BE2C (cell line): Measurements from ENCODE around the gene ZNF239.
"Not testable (repeated sequence)": the region's sequence is repeated elsewhere in the genome, so short reads cannot be mapped to it uniquely, and the experiment has no call there.

Source experiments
- DNase-seq: peaks from one replicate; pipeline ENCODE4 v3.0.0-alpha.2; 2020
- H3K27me3 ChIP-seq: fragments of 250-450 bp; sonication (Bioruptor Pico); 2 replicates; pipeline ENCODE4 v1.5.1; 2020; ENCODE audit warnings: mild to moderate bottlenecking
- H3K36me3 ChIP-seq: fragments of 250-450 bp; sonication (Bioruptor Pico); 2 replicates; pipeline ENCODE4 v1.5.1; 2020; ENCODE audit warnings: mild to moderate bottlenecking
- H3K4me1 ChIP-seq: fragments of 250-450 bp; sonication (Bioruptor Pico); 2 replicates; pipeline ENCODE4 v1.5.1; 2020
- H3K4me3 ChIP-seq: 2 replicates; pipeline ENCODE4 v1.5.1; 2011; ENCODE audit warnings: low read depth, low read length
- H3K9me3 ChIP-seq: fragments of 250-450 bp; sonication (Bioruptor Pico); 2 replicates; pipeline ENCODE4 v1.5.1; 2020
- TF ChIP-seq, protein P1 (sequence below): IDR thresholded peaks from 2 replicates; pipeline ENCODE4 v1.5.1; 2012; ENCODE audit warnings: mild to moderate bottlenecking, low read depth, low read length

Gene ZNF239

DNA sequence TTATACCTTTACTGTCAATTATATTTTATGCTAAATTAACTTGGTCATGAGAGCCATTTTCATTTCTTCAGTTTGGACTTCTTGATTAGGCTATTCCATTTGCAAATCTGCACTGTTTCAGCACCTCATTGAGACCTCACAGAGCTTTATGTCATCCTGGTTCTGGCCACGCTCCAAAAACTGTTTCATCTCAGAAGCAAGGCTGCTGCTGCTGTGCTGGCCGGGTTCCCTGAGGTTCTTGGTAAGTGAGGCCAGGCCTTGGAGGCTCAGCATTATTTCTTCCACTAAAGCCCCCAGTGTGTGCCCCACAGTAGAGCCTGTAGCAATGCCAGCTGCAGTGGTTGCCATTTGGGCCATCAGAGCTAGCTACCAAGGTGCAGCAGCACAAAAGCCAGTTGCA is 24.0 kb upstream of the ZNF239 start:
- Histone ChIP-seq H3K4me3 (no peak overlapping the region), H3K9me3 (no peaks in the 10 kb centered on the region), H3K36me3 (no peaks in the 10 kb centered on the region), H3K4me1 (no peaks in the 10 kb centered on the region), H3K27me3 (no peaks in the 10 kb centered on the region)
- TF ChIP-seq, protein P1, sequence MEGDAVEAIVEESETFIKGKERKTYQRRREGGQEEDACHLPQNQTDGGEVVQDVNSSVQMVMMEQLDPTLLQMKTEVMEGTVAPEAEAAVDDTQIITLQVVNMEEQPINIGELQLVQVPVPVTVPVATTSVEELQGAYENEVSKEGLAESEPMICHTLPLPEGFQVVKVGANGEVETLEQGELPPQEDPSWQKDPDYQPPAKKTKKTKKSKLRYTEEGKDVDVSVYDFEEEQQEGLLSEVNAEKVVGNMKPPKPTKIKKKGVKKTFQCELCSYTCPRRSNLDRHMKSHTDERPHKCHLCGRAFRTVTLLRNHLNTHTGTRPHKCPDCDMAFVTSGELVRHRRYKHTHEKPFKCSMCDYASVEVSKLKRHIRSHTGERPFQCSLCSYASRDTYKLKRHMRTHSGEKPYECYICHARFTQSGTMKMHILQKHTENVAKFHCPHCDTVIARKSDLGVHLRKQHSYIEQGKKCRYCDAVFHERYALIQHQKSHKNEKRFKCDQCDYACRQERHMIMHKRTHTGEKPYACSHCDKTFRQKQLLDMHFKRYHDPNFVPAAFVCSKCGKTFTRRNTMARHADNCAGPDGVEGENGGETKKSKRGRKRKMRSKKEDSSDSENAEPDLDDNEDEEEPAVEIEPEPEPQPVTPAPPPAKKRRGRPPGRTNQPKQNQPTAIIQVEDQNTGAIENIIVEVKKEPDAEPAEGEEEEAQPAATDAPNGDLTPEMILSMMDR: no peak
- DNase-seq: no peak

DNA sequence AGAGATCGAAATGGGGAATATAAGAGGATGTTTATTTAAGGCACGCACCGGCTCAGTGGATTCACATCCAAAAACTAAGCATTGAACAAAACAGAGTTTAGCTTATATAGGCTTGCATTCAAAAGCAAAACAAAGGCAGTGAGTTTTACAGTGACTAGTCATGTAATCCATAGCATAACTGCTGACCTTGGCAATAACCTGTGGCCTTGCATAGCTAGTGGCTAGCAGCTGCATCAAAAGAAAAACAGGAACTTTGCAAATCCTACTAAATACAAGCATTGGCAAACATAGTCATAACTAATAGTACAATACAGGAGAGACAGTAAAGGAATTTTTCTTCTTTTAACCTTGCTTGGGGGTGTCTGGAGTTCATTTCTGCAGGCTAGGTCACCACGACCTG is 22.1 kb upstream of the ZNF239 start:
- no peaks in the 10 kb centered on the region for H3K27me3 ChIP-seq
- H3K4me3 ChIP-seq: no peak overlapping the region
- TF ChIP-seq, protein P1: no peak
- DNase-seq: no peak
- H3K36me3 ChIP-seq: no peaks in the 10 kb centered on the region
- H3K9me3 ChIP-seq: no peaks in the 10 kb centered on the region
- no peaks in the 10 kb centered on the region for H3K4me1 ChIP-seq

DNA sequence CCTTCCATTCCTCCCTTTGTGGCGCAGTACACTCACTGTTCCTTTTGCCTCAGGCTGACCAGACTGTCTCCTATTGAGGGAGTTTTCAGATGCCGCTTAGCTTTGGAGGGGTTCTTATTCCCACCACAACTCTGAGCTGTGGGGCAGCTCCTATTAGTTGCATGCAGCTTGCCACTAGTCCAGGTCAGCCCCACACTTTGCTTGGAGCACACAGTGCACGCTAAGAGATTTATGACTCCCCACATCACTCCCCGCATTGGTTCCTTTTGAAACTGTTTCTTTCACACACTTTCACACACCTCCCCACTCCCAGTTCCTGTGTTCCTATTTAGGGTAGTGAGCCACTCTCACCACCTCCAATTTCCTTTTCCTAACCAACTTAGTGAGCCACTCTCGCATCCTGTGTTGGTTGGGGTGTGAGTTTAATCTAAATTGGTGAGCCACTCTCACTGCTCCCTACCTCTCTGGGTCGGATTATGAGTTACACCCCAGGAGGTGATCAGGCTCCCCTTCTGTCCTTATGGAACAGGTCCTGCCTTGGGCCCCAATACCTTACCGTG is 21.4 kb upstream of the ZNF239 start:
- no peaks in the 10 kb centered on the region for H3K27me3 ChIP-seq
- no peaks in the 10 kb centered on the region for H3K4me1 ChIP-seq
- H3K9me3 ChIP-seq: no peaks in the 10 kb centered on the region
- DNase-seq: no peak
- TF ChIP-seq, protein P1: no peak
- H3K4me3 ChIP-seq: no peak overlapping the region
- H3K36me3 ChIP-seq: no peaks in the 10 kb centered on the region

DNA sequence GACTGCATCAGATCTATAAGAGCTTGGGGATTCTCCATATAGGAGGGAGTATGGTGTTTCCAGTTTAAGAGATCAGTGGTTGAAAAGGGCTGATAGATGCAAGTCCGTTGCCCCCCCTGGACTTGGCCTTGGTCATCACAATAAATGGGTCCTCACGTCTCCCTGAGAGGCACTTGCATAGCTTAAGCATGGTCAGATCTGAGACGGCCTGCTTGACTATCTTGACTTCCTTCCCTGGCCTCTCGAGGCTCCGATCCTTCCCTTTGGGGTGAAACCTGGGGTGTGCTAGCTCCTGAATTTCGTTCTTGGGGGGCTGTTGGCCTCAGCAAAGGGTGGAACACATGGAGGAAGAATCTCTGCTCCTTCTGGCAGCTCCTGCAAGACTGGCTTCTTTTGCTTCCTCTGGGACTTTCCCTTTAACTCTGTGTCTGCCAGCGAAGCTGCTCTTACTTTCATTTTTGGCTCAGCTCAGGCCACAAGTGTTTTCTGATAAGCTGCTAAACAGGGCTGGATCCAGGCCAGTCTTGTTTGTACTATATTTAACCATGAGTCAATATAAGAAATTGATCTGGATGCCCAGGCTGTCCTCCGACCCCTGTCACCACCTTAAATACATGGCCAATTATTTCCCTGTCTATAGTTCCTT is 20.7 kb upstream of the ZNF239 start:
- Histone ChIP-seq H3K4me3 (no peak overlapping the region), H3K4me1 (no peaks in the 10 kb centered on the region), H3K27me3 (no peaks in the 10 kb centered on the region), H3K9me3 (no peaks in the 10 kb centered on the region), H3K36me3 (no peaks in the 10 kb centered on the region)
- TF ChIP-seq, protein P1: no peak
- no peak for DNase-seq

DNA sequence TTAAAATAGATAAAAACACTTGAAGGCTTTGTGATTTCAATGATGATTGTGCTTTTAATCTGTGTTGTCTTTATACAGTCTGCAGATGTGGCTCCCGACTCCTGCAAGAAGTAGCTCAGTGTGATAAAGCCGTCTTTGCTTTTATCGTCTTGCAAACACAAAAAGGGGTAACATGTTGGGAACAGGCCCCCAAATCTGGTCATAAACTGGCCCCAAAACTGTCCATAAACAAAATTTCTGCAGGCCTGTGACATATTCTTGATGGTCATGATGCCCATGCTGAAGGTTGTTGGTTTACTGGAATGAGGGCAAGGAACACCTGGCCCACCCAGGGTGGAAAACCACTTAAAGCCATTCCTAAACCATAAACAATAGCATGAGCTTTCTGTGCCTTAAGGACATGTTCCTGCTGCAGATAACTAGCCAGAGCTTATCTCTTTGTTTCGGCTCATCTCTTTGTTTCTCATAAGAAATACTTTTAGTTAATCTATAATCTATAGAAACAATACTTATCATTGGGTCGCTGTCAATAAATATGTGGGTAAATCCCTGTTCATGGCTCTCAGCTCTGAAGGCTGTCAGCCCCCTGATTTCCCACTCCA is 17.0 kb upstream of the ZNF239 start:
- H3K4me3 ChIP-seq: no peak overlapping the region
- no peaks in the 10 kb centered on the region for H3K9me3 ChIP-seq
- H3K36me3 ChIP-seq: no peaks in the 10 kb centered on the region
- H3K4me1 ChIP-seq: no peaks in the 10 kb centered on the region
- no peak for DNase-seq
- TF ChIP-seq, protein P1: no peak
- H3K27me3 ChIP-seq: no peaks in the 10 kb centered on the region

DNA sequence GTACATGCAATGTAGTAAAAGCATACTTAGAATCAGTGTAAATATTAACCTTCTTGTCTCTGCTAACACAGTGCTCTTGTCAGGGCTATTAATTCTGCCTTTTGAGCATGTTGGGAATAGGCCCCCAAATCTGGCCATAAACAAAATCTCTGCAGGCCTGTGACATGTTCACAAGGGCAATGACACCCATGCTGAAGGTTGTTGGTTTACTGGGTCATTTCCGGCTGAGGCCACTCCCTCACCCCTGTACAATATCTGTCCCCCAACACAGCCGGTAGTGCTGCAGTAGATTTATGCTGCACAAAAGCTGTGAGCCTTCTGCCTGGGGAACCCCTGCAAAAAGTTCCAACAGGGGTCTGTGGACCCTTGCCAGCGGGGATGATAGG is 12.3 kb upstream of the ZNF239 start:
- not testable (repeated sequence) for DNase-seq, H3K4me3 ChIP-seq, H3K27me3 ChIP-seq, H3K36me3 ChIP-seq, H3K9me3 ChIP-seq, H3K4me1 ChIP-seq
